ENCODE measurements around the gene TMPRSS3. TPM values are rescaled to one million over a fixed set of nuclear protein-coding genes. Genes with fewer than 3 reads are reported as not detected.

The TMPRSS3 gene
- total and polyA plus RNA-seq, 9 of the 15 experiments (the other 6 are each of a cell fraction or from before 2014, with no cell fraction given) = 0.07 TPM; not detected in 8

GRCh38 chr21:42341776-42342542 lies 53.9 kb downstream of the TMPRSS3 start (continued):
- TF ChIP-seq HIVEP1 (CRISPR knock-in tag; IDR thresholded peaks at IDR 0.05) = no peak
- TF ChIP-seq ZNF282 (CRISPR knock-in tag; IDR thresholded peaks at IDR 0.05) = no peak
- TF ChIP-seq CREB3 (tag; conservative IDR thresholded peaks at IDR 0.05; ENCODE audit: low read depth) = no peak
- no peak for TF ChIP-seq SRF (CRISPR knock-in tag; IDR thresholded peaks at IDR 0.05)
- TF ChIP-seq E2F4 (CRISPR knock-in tag; IDR thresholded peaks at IDR 0.05; ENCODE audit: low read depth) = no peak
- no peak for TF ChIP-seq ZNF766 (CRISPR knock-in tag; conservative IDR thresholded peaks at IDR 0.05)
- TF ChIP-seq DIDO1 (tag; IDR thresholded peaks at IDR 0.05; ENCODE audit: low read depth) = no peak
- TF ChIP-seq HCFC1 (IDR thresholded peaks at IDR 0.05; ENCODE audit: low read depth, low read length) = no peak
